ENCODE results near the gene FMN1. TPM values are rescaled to one million over a fixed set of nuclear protein-coding genes. Genes with fewer than 3 reads are reported as not detected.

The FMN1 gene
- total RNA-seq, 2 donors from 2014 or later, result 0.60 to 1.1 TPM

DNA sequence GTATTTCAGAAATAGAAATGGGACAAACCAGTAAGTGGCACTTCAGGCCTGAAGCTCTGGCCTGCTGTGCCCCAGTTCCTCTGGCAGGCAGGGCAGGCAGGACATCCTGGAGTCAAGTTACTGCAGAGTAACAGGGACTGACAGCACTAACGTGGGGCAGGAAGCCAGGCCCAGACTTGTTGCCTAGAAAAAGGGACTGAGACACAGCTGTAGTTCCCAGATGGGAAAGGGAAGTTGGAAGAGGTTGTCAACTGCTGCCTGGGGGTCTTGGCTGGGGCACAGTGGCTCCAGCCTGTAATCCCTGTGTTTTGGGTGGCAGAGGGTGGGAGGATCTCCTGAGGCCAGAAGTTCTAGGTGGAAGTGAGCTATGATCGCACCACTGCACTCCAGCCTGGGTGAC, 171.9 kb downstream of the FMN1 start:
- H3K27ac ChIP-seq (ENCODE audit: low read depth, low read length), result peak overlapping the region; percentile 4
- WGBS, 2 experiments (ENCODE audit: insufficient coverage in 1 of 2, insufficient read length in 1 of 2), result 58% methylated on average over 2 of the region's 2 CpGs; no CpG with 5 or more reads in 1 of the 2 experiments
- H3K4me3 Mint-ChIP-seq, result no peak overlapping the region
- peak overlapping the region; percentile 50 for H3K27ac Mint-ChIP-seq
- peaks cover 5% of the 10 kb centered on the region for H3K9me3 Mint-ChIP-seq
- no peak overlapping the region for H3K9ac ChIP-seq (ENCODE audit: extremely low read depth, low read length, poor library complexity, severe bottlenecking)
- no peaks in the 10 kb centered on the region for H3K36me3 Mint-ChIP-seq (ENCODE audit: low read depth)
- H3K4me1 Mint-ChIP-seq, result peaks cover 20% of the 10 kb centered on the region
- H3K9me3 ChIP-seq (ENCODE audit: control insufficient read depth, low read length), result no peaks in the 10 kb centered on the region
- DNase-seq, result peak; percentile 85
- H3K36me3 ChIP-seq (ENCODE audit: control insufficient read depth, insufficient read depth, low read length), result no peaks in the 10 kb centered on the region
- H3K27me3 Mint-ChIP-seq (ENCODE audit: insufficient read depth), result no peaks in the 10 kb centered on the region
- TF ChIP-seq, protein P1, sequence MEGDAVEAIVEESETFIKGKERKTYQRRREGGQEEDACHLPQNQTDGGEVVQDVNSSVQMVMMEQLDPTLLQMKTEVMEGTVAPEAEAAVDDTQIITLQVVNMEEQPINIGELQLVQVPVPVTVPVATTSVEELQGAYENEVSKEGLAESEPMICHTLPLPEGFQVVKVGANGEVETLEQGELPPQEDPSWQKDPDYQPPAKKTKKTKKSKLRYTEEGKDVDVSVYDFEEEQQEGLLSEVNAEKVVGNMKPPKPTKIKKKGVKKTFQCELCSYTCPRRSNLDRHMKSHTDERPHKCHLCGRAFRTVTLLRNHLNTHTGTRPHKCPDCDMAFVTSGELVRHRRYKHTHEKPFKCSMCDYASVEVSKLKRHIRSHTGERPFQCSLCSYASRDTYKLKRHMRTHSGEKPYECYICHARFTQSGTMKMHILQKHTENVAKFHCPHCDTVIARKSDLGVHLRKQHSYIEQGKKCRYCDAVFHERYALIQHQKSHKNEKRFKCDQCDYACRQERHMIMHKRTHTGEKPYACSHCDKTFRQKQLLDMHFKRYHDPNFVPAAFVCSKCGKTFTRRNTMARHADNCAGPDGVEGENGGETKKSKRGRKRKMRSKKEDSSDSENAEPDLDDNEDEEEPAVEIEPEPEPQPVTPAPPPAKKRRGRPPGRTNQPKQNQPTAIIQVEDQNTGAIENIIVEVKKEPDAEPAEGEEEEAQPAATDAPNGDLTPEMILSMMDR (conservative IDR thresholded peaks at IDR 0.05), result no peak
- no peaks in the 10 kb centered on the region for H3K27me3 ChIP-seq (ENCODE audit: control insufficient read depth, insufficient read depth, low read length, poor library complexity, severe bottlenecking)
- H3K4me3 ChIP-seq (ENCODE audit: low read length), result no peak overlapping the region
- peaks cover 6% of the 10 kb centered on the region for H3K4me1 ChIP-seq (ENCODE audit: control insufficient read depth, insufficient read depth, low read length)

DNA sequence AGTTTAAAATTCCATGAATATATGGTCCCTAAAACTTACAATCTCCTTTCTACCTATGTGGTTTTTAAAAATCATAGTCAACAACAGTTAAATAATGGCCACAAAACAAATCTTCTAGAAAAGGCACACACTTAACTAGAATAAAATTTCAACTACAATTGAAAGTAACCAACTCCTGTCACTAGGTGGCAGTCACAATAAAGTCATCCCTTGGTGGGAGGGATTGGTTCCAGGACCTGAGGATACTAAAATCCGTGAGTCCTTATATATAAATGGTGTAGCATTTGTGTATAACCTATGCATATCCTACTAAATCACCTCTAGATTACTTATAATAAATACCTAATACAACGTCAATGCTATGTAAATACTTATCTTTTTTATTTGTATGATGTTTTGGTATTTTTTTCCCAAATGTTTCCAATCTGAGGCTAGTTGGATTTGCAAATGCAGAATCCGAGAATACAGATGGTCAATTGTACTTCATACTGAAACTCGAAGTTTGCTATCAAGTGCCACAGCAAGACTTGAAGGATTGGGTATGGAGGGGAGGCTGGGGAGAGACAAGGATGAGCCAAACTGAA, 172.6 kb downstream of the FMN1 start:
- H3K27ac Mint-ChIP-seq, result no peak overlapping the region
- H3K9me3 Mint-ChIP-seq, result peaks cover 5% of the 10 kb centered on the region
- Histone ChIP-seq H3K4me1 (ENCODE audit: control insufficient read depth, insufficient read depth, low read length) (peaks cover 6% of the 10 kb centered on the region), H3K9ac (ENCODE audit: extremely low read depth, low read length, poor library complexity, severe bottlenecking) (no peak overlapping the region), H3K36me3 (ENCODE audit: control insufficient read depth, insufficient read depth, low read length) (no peaks in the 10 kb centered on the region), H3K9me3 (ENCODE audit: control insufficient read depth, low read length) (no peaks in the 10 kb centered on the region), H3K27ac (ENCODE audit: low read depth, low read length) (no peak overlapping the region), H3K27me3 (ENCODE audit: control insufficient read depth, insufficient read depth, low read length, poor library complexity, severe bottlenecking) (no peaks in the 10 kb centered on the region), H3K4me3 (ENCODE audit: low read length) (no peak overlapping the region)
- H3K4me1 Mint-ChIP-seq, result peaks cover 20% of the 10 kb centered on the region
- TF ChIP-seq, protein P1 (conservative IDR thresholded peaks at IDR 0.05), result peak; percentile 86
- H3K36me3 Mint-ChIP-seq (ENCODE audit: low read depth), result no peaks in the 10 kb centered on the region
- H3K4me3 Mint-ChIP-seq, result no peak overlapping the region
- no peaks in the 10 kb centered on the region for H3K27me3 Mint-ChIP-seq (ENCODE audit: insufficient read depth)
- 58 to 74% methylated on average over 2 to 3 of the region's 4 CpGs for WGBS, 2 experiments (ENCODE audit: insufficient coverage in 1 of 2, insufficient read length in 1 of 2)
- no peak for DNase-seq

DNA sequence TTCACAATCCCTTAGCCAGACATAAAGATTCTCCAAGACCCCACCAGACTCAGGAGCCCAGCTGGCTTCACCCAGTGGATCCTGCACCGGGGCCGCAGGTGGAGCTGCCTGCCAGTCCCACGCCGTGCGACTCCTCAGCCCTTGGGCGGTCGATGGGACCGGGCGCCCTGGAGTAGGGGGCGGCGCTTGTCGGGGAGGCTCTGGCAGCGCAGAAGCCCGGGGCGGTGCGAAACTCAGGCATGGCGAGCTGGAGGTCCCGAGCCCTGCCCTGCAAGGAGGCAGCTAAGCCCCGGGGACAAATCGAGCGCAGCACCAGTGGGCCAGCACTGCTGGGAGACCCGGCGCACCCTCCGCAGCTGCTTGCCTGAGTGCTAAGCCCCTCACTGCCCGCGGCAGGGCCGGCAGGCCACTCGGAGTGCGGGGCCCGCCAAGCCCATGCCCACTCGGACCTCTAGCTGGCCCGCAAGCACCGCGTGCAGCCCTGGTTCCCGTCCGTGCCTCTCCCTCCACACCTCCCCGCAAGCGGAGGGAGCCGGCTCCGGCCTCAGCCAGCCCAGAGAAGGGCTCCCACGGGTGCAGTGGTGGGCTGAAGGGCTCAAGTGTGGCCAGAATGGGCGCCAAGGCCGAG, 175.0 kb downstream of the FMN1 start:
- no peak for DNase-seq
- Mint-ChIP-seq H3K27ac (no peak overlapping the region), H3K9me3 (peaks cover 5% of the 10 kb centered on the region), H3K4me3 (no peak overlapping the region), H3K36me3 (ENCODE audit: low read depth) (no peaks in the 10 kb centered on the region), H3K27me3 (ENCODE audit: insufficient read depth) (no peaks in the 10 kb centered on the region), H3K4me1 (peaks cover 33% of the 10 kb centered on the region)
- Histone ChIP-seq H3K4me1 (ENCODE audit: control insufficient read depth, insufficient read depth, low read length) (peaks cover 6% of the 10 kb centered on the region), H3K9me3 (ENCODE audit: control insufficient read depth, low read length) (no peaks in the 10 kb centered on the region), H3K27ac (ENCODE audit: low read depth, low read length) (no peak overlapping the region), H3K9ac (ENCODE audit: extremely low read depth, low read length, poor library complexity, severe bottlenecking) (no peak overlapping the region), H3K4me3 (ENCODE audit: low read length) (no peak overlapping the region), H3K27me3 (ENCODE audit: control insufficient read depth, insufficient read depth, low read length, poor library complexity, severe bottlenecking) (no peaks in the 10 kb centered on the region), H3K36me3 (ENCODE audit: control insufficient read depth, insufficient read depth, low read length) (no peaks in the 10 kb centered on the region)
- 93 to 98% methylated on average over 19 to 43 of the region's 43 CpGs for WGBS, 2 experiments (ENCODE audit: insufficient coverage in 1 of 2, insufficient read length in 1 of 2)
- TF ChIP-seq, protein P1 (conservative IDR thresholded peaks at IDR 0.05), result no peak

Data from endodermal cell (in vitro differentiated cells).